Panc1 (cell line): ENCODE data around the gene MEGF11. TPM values are rescaled to one million over a fixed set of nuclear protein-coding genes. Genes with fewer than 3 reads are reported as not detected.
A peak's percentile ranks its signal among the peaks of the same experiment; 100 is the strongest.

ENCODE experiments used
- ATAC-seq: fragments of 200-7000 bp; cut with Tn5 transposase; 2 replicates; pipeline ENCODE4 v1.9.1; 2020; ENCODE audit warnings: mild to moderate bottlenecking, moderate library complexity
- BruUV-seq: library from RNA; stranded (reverse); fragments of 400-500 nt; replicated peaks from 2 replicates; lab custom pipeline; 2021; lab: Mats Ljungman, UMichigan
- CTCF ChIA-PET: fragments of 300-600 bp; sonication (Branson Sonifier 250); formaldehyde crosslinking; loops from one replicate; lab custom pipeline; 2022; ENCODE audit warnings: antibody characterized with exemption; lab: Charles Lee
- POLR2A ChIA-PET: fragments of 300-600 bp; sonication (Branson Sonifier 250); formaldehyde crosslinking; loops from one replicate; lab custom pipeline; 2022; ENCODE audit warnings: antibody characterized with exemption; lab: Charles Lee
- DNase-seq: peaks from one replicate; pipeline ENCODE4 v3.0.0-alpha.2; 2010; ENCODE audit warnings: low read depth, low spot score
- H3K27ac ChIP-seq: 2 replicates; pipeline ENCODE4 v1.5.1; 2011; ENCODE audit warnings: mild to moderate bottlenecking, low read length, inconsistent platforms
- H3K27me3 ChIP-seq: fragments of 200-500 bp; sonication (Bioruptor generic); 2 replicates; pipeline ENCODE4 v1.6.0; 2014; ENCODE audit warnings: low read length, inconsistent platforms; ENCODE audit not compliant: control insufficient read depth, insufficient read depth
- H3K36me3 ChIP-seq: fragments of 200-500 bp; sonication (Bioruptor generic); 2 replicates; pipeline ENCODE4 v1.5.1; 2014; ENCODE audit warnings: inconsistent platforms, mild to moderate bottlenecking, low read length, moderate library complexity; ENCODE audit not compliant: control insufficient read depth, insufficient read depth
- H3K4me1 ChIP-seq: 2 replicates; pipeline ENCODE4 v1.5.1; 2011; ENCODE audit warnings: inconsistent platforms, mild to moderate bottlenecking, low read length, moderate library complexity; ENCODE audit not compliant: control insufficient read depth, insufficient read depth
- H3K4me3 ChIP-seq, 2 experiments: 2 replicates each; pipeline ENCODE4 v1.5.1; 2011 to 2012; ENCODE audit warnings: low read depth in 2 of 2, low read length in 2 of 2, mild to moderate bottlenecking in 2 of 2, inconsistent platforms in 1 of 2, moderate library complexity in 1 of 2
- H3K9me3 ChIP-seq: fragments of 200-500 bp; sonication (Bioruptor generic); 2 replicates; pipeline ENCODE4 v1.5.1; 2014; ENCODE audit warnings: low read depth, mild to moderate bottlenecking, inconsistent platforms, low read length, moderate library complexity; ENCODE audit not compliant: control insufficient read depth, insufficient read depth
- CTCF ChIP-seq: fragments of 450-650 bp; IDR thresholded peaks from 2 replicates; pipeline ENCODE4 v1.5.1; 2017; ENCODE audit warnings: mild to moderate bottlenecking
- POLR2AphosphoS5 ChIP-seq: IDR thresholded peaks from 2 replicates; pipeline ENCODE4 v1.6.1; 2012; ENCODE audit warnings: mild to moderate bottlenecking, low read depth, low read length, moderate library complexity
- REST ChIP-seq, 2 experiments: IDR thresholded peaks; 2 replicates each; pipeline ENCODE4 v1.6.1; 2011 to 2012; ENCODE audit warnings: low read depth in 2 of 2, control low read depth in 1 of 2, low read length in 1 of 2, mild to moderate bottlenecking in 1 of 2, moderate library complexity in 1 of 2; ENCODE audit not compliant: insufficient read depth in 1 of 2
- SIN3A ChIP-seq: IDR thresholded peaks from 2 replicates; pipeline ENCODE4 v1.6.1; 2012; ENCODE audit warnings: low read depth, mild to moderate bottlenecking, low read length, moderate library complexity, borderline replicate concordance; ENCODE audit not compliant: insufficient read depth
- TCF7L2 ChIP-seq: IDR thresholded peaks from 2 replicates; pipeline ENCODE4 v1.6.1; 2011; ENCODE audit warnings: mild to moderate bottlenecking, low read depth, low read length, inconsistent platforms
- in situ Hi-C: cut with HindIII; loops from 2 replicates; pipeline ENCODE4 v1.10.0; 2016; ENCODE audit warnings: low sequenced_read_pairs, low pct_unique_long_range_greater_than_20kb
- intact Hi-C: fragments of 100-400 bp; cut with micrococcal nuclease; formaldehyde crosslinking; loops from one replicate; pipeline ENCODE4 v1.10.0; 2022; ENCODE audit not compliant: unreplicated experiment
- total RNA-seq: library from RNA; stranded (reverse); gene quantifications from one replicate; pipeline ENCODE4 v1.2.1, GENCODE V29; 2021; ENCODE audit not compliant: unreplicated experiment

The MEGF11 gene
- total RNA-seq, 1 experiment from 2014 or later, result 0.95 TPM

DNA sequence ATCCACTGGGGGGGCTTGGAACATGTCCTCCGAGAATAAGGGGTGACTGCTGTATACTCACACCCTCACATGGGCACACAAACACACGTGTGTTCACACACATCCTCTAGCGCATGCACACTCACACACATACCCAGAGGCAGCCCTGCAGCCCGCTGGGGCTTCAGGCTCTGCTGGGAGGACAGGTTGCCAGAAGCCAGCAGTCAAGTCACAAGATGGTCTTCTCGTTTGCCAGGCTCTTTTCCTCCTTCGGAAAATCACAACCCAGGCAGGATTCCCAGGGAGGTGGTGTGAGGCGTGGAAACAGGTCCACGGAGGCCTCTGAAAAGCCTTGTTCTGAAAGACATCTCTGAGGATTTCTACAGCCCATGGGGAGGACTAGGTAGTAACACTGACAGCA lies 26.8 kb downstream of the MEGF11 start:
- Histone ChIP-seq H3K4me3 (no peak overlapping the region), H3K36me3 (no peaks in the 10 kb centered on the region), H3K27me3 (no peaks in the 10 kb centered on the region), H3K9me3 (no peaks in the 10 kb centered on the region), H3K27ac (no peak overlapping the region), H3K4me1 (no peaks in the 10 kb centered on the region)
- intact Hi-C loops, result no loop called here
- ChIA-PET POLR2A (interaction anchor here (0.6 kb wide), 1 partner anchor 556 kb away, joined by 4 read pairs; no protein-coding TSS in a partner anchor), CTCF (no interaction called here)
- no peak for DNase-seq
- ATAC-seq, result 0 out of 2 replicates have a peak, but pooled peaks have one; percentile 8
- no TSS peak for BruUV-seq
- in situ Hi-C loops, result no loop called here
- TF ChIP-seq CTCF, result no peak
- no peak for TF ChIP-seq TCF7L2
- TF ChIP-seq REST (IDR thresholded peaks at IDR 0.05; ENCODE audit: insufficient read depth in 1 of 2, low read depth in 2 of 2, low read length in 1 of 2), result no peak
- TF ChIP-seq POLR2AphosphoS5, result no peak
- no peak for TF ChIP-seq SIN3A

DNA sequence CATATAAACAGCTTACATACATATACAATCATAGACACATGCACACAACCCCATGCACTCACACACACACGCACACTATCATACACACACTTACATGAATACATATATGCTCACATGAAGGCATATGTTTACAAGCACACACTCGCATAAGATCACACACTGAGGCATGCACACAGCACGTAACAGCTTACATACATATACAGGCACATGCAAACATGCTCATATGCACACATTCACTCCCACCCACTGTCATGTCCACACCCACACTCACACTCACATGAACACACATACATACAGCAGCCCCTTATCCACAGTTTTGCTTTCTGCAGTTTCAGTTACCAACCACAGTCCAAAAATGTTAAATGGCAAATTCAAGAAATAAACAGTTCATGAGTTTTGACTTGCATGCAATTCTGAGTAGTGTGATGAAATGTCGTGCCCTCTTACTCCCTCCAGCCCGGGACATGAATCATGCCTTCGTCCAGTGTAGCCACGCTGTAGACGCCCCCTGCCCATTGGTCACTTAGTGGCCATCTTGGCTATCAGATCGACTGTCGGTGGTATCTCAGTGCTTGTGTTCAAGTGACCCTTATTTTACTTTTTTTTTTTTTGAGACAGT lies 27.8 kb downstream of the MEGF11 start:
- POLR2A ChIA-PET, result no interaction called here
- in situ Hi-C loops, result no loop called here
- no TSS peak for BruUV-seq

More for the DNA sequence above, 27.8 kb downstream of the MEGF11 start:
- TF ChIP-seq SIN3A (no peak), CTCF (no peak), POLR2AphosphoS5 (no peak), REST (IDR thresholded peaks at IDR 0.05; ENCODE audit: insufficient read depth in 1 of 2, low read depth in 2 of 2, low read length in 1 of 2) (no peak), TCF7L2 (no peak)
- Histone ChIP-seq H3K27ac (no peak overlapping the region), H3K36me3 (no peaks in the 10 kb centered on the region), H3K9me3 (no peaks in the 10 kb centered on the region), H3K4me3 (no peak overlapping the region), H3K27me3 (no peaks in the 10 kb centered on the region), H3K4me1 (no peaks in the 10 kb centered on the region)
- intact Hi-C loops, result no loop called here
- CTCF ChIA-PET, result no interaction called here
- no peak for DNase-seq
- no peak for ATAC-seq
